Liver (tissue), 9 donors: ENCODE results near the gene RGS4. TPM values are rescaled to one million over a fixed set of nuclear protein-coding genes. Genes with fewer than 3 reads are reported as not detected.

Experiments
- DNase-seq: peaks from one replicate; pipeline ENCODE4 v3.0.0-alpha.2; 2017; ENCODE audit warnings: low spot score
- H3K27ac ChIP-seq, 2 donors: one replicate each; pipeline ENCODE4 v1.7.0; 2013; ENCODE audit warnings: inconsistent platforms in 2 of 2, low read length in 2 of 2, control low read depth in 1 of 2, low read depth in 1 of 2, mild to moderate bottlenecking in 1 of 2
- H3K27me3 ChIP-seq, 4 donors: one replicate each; pipeline versions ENCODE4 v1.6.1 to v1.7.0; 2013; ENCODE audit warnings: low read length in 3 of 4, inconsistent platforms in 1 of 4, mild to moderate bottlenecking in 1 of 4, moderate library complexity in 1 of 4; ENCODE audit not compliant: control insufficient read depth in 4 of 4, insufficient read depth in 4 of 4
- H3K36me3 ChIP-seq, 4 donors: one replicate each; pipeline versions ENCODE4 v1.6.1 to v1.7.0; 2013; ENCODE audit warnings: low read length in 3 of 4, mild to moderate bottlenecking in 3 of 4, low read depth in 1 of 4, moderate library complexity in 1 of 4; ENCODE audit not compliant: control insufficient read depth in 4 of 4, insufficient read depth in 3 of 4
- H3K4me1 ChIP-seq, 4 donors: one replicate each; pipeline versions ENCODE4 v1.6.1 to v1.7.0; 2013; ENCODE audit warnings: low read length in 3 of 4, mild to moderate bottlenecking in 3 of 4, moderate library complexity in 1 of 4; ENCODE audit not compliant: control insufficient read depth in 4 of 4, insufficient read depth in 4 of 4
- H3K4me3 ChIP-seq, 3 donors: one replicate each; pipeline versions ENCODE4 v1.6.1 to v1.7.0; 2013; ENCODE audit warnings: low read length in 3 of 3, control low read depth in 1 of 3, low read depth in 1 of 3, mild to moderate bottlenecking in 1 of 3
- H3K9ac ChIP-seq, 2 donors: one replicate each; pipeline ENCODE4 v1.7.0; 2013; ENCODE audit warnings: low read length in 2 of 2, mild to moderate bottlenecking in 2 of 2, moderate library complexity in 2 of 2, control low read depth in 1 of 2, low read depth in 1 of 2
- H3K9me3 ChIP-seq, 4 donors: one replicate each; pipeline versions ENCODE4 v1.6.1 to v1.7.0; 2013; ENCODE audit warnings: low read length in 3 of 4; ENCODE audit not compliant: control insufficient read depth in 4 of 4
- CTCF ChIP-seq: fragments of 150-350 bp; IDR thresholded peaks from 2 replicates; pipeline ENCODE4 v1.5.1; 2017; ENCODE audit warnings: improper control_type of control experiment, low read depth, low read length; ENCODE audit not compliant: missing input control
- EGR1 ChIP-seq, 2 donors: IDR thresholded peaks; 2 replicates each; pipeline ENCODE4 v1.6.1; 2016 to 2018; ENCODE audit warnings: antibody characterized with exemption in 2 of 2, low read depth in 2 of 2
- FOXA1 ChIP-seq: IDR thresholded peaks from 2 replicates; pipeline ENCODE4 v1.6.1; 2016; ENCODE audit warnings: antibody characterized with exemption
- FOXA2 ChIP-seq: IDR thresholded peaks from 2 replicates; pipeline ENCODE4 v1.6.1; 2016; ENCODE audit warnings: antibody characterized with exemption
- GABPA ChIP-seq, 2 donors: IDR thresholded peaks in 1 of 2; conservative IDR thresholded peaks in 1 of 2; 2 replicates each; pipeline ENCODE4 v1.6.1; 2016; ENCODE audit warnings: antibody characterized with exemption in 2 of 2, mild to moderate bottlenecking in 1 of 2, moderate library complexity in 1 of 2
- HNF4A ChIP-seq, 2 donors: conservative IDR thresholded peaks; 2 replicates each; pipeline ENCODE4 v1.6.1; 2016; ENCODE audit warnings: antibody characterized with exemption in 2 of 2, mild to moderate bottlenecking in 2 of 2
- HNF4G ChIP-seq: IDR thresholded peaks from 2 replicates; pipeline ENCODE4 v1.6.1; 2016; ENCODE audit warnings: antibody characterized with exemption
- MAX ChIP-seq: IDR thresholded peaks from 2 replicates; pipeline ENCODE4 v1.6.1; 2016; ENCODE audit warnings: antibody characterized with exemption
- NR2F2 ChIP-seq: IDR thresholded peaks from 2 replicates; pipeline ENCODE4 v1.6.1; 2016; ENCODE audit warnings: antibody characterized with exemption
- REST ChIP-seq: IDR thresholded peaks from 2 replicates; pipeline ENCODE4 v1.6.1; 2016; ENCODE audit warnings: antibody characterized with exemption, mild to moderate bottlenecking
- RXRA ChIP-seq, 2 donors: IDR thresholded peaks; 2 replicates each; pipeline ENCODE4 v1.6.1; 2017 to 2018; ENCODE audit warnings: antibody characterized with exemption in 2 of 2, mild to moderate bottlenecking in 1 of 2
- SP1 ChIP-seq: IDR thresholded peaks from 2 replicates; pipeline ENCODE4 v1.6.1; 2018; ENCODE audit warnings: antibody characterized with exemption, mild to moderate bottlenecking
- TAF1 ChIP-seq: conservative IDR thresholded peaks from 2 replicates; pipeline ENCODE4 v1.6.1; 2016; ENCODE audit warnings: antibody characterized with exemption, mild to moderate bottlenecking
- YY1 ChIP-seq: IDR thresholded peaks from 2 replicates; pipeline ENCODE4 v1.6.1; 2016; ENCODE audit warnings: antibody characterized with exemption, mild to moderate bottlenecking
- whole genome bisulfite sequencing: extraction: QIAGEN DNeasy Blood & Tissue Kit; methylation state at CpG from one replicate; pipeline ENCODE4 v1.1.7; 2013; 5-methylcytosine and 5-hydroxymethylcytosine counted together
- polyA plus RNA-seq, 2 donors: library from polyadenylated mRNA; stranded (reverse) in 1 of 2; unstranded in 1 of 2; fragments of 200-250 nt in 1 of 2; fragments of >200 nt in 1 of 2; fragmentation: Nextera tagmentation in 1 of 2; extraction: Ambion mirVana in 1 of 2; gene quantifications; one replicate each; pipeline versions ENCODE4 v1.2.1 to v1.2.3, GENCODE V29; 2013 to 2015
- total RNA-seq, 2 donors: library from RNA; depleted of rRNA; stranded (reverse); fragments of >200 nt; gene quantifications; one replicate each; pipeline ENCODE4 v1.2.3, GENCODE V29; 2014
- TF ChIP-seq, protein P1 (sequence below): IDR thresholded peaks from 2 replicates; pipeline ENCODE4 v1.6.1; 2016; ENCODE audit warnings: antibody characterized with exemption
- TF ChIP-seq, protein P2 (sequence below): IDR thresholded peaks from 2 replicates; pipeline ENCODE4 v1.6.1; 2016; ENCODE audit warnings: antibody characterized with exemption
- donor health status: healthy.
- donor health status: healthy.
- donor health status: healthy.
- donor health status: healthy.
- donor health status: healthy.

The RGS4 gene
- total and polyA plus RNA-seq, 4 donors, result 0.37 to 1.4 (median 0.75) TPM

GRCh38 chr1:163085041-163085903 lies 16.1 kb downstream of the RGS4 start:
- H3K4me3 ChIP-seq, result no peak overlapping the region
- no peak for TF ChIP-seq TAF1
- TF ChIP-seq GABPA (IDR thresholded peaks at IDR 0.05 in 1 of 2, conservative IDR thresholded peaks at IDR 0.05 in 1 of 2), result no peak
- no peak for TF ChIP-seq EGR1 (IDR thresholded peaks at IDR 0.05; ENCODE audit: low read depth in 2 of 2)
- TF ChIP-seq YY1, result no peak
- TF ChIP-seq SP1, result no peak
- TF ChIP-seq MAX, result no peak
- TF ChIP-seq REST, result no peak
- no peak for TF ChIP-seq NR2F2
- no peak for TF ChIP-seq FOXA2
- TF ChIP-seq CTCF, result no peak
- no peak for TF ChIP-seq HNF4A (conservative IDR thresholded peaks at IDR 0.05)
- TF ChIP-seq, protein P1, sequence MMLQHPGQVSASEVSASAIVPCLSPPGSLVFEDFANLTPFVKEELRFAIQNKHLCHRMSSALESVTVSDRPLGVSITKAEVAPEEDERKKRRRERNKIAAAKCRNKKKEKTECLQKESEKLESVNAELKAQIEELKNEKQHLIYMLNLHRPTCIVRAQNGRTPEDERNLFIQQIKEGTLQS, result no peak
- no peak for TF ChIP-seq HNF4G
- TF ChIP-seq, protein P2, sequence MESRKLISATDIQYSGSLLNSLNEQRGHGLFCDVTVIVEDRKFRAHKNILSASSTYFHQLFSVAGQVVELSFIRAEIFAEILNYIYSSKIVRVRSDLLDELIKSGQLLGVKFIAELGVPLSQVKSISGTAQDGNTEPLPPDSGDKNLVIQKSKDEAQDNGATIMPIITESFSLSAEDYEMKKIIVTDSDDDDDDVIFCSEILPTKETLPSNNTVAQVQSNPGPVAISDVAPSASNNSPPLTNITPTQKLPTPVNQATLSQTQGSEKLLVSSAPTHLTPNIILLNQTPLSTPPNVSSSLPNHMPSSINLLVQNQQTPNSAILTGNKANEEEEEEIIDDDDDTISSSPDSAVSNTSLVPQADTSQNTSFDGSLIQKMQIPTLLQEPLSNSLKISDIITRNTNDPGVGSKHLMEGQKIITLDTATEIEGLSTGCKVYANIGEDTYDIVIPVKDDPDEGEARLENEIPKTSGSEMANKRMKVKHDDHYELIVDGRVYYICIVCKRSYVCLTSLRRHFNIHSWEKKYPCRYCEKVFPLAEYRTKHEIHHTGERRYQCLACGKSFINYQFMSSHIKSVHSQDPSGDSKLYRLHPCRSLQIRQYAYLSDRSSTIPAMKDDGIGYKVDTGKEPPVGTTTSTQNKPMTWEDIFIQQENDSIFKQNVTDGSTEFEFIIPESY, result no peak
- no peak for TF ChIP-seq RXRA (IDR thresholded peaks at IDR 0.05)
- no peak for TF ChIP-seq FOXA1
- no peaks in the 10 kb centered on the region for H3K9me3 ChIP-seq
- no peak overlapping the region for H3K27ac ChIP-seq
- H3K9ac ChIP-seq, result no peak overlapping the region
- H3K27me3 ChIP-seq, result no peaks in the 10 kb centered on the region
- H3K36me3 ChIP-seq, result no peaks in the 10 kb centered on the region
- 81% methylated on average over 4 of the region's 4 CpGs for WGBS
- no peaks in the 10 kb centered on the region for H3K4me1 ChIP-seq
- no peak for DNase-seq
